GM12878 (cell line): ENCODE measurements around the gene OR2AE1. TPM values are rescaled to one million over a fixed set of nuclear protein-coding genes. Genes with fewer than 3 reads are reported as not detected.

ENCODE experiments used
- ATAC-seq: fragments of 200-7000 bp; cut with Tn5 transposase; 3 replicates; pipeline ENCODE4 v1.9.1; 2020; ENCODE audit warnings: mild to moderate bottlenecking, moderate library complexity
- BruUV-seq: library from RNA; stranded (reverse); fragments of 400-500 nt; replicated peaks from 2 replicates; lab custom pipeline; 2021; lab: Mats Ljungman, UMichigan
- CTCF ChIA-PET: fragments of 300-600 bp; sonication (Branson Sonifier 250); formaldehyde crosslinking; extraction: SDS; loops from one replicate; lab custom pipeline; 2021; ENCODE audit warnings: inconsistent platforms; lab: Yijun Ruan, JAX
- POLR2A ChIA-PET: fragments of 350-600 bp; formaldehyde crosslinking; extraction: SDS; loops from one replicate; lab custom pipeline; 2021; ENCODE audit warnings: inconsistent platforms; lab: Charles Lee
- RAD21 ChIA-PET: fragments of 300-600 bp; sonication (Branson Sonifier 250); formaldehyde crosslinking; loops from one replicate; lab custom pipeline; 2023; ENCODE audit warnings: antibody characterized with exemption; ENCODE audit not compliant: unreplicated experiment; lab: Charles Lee
- SMC1A ChIA-PET: fragments of 300-600 bp; sonication (Branson Sonifier 250); formaldehyde crosslinking; loops from one replicate; lab custom pipeline; 2023; ENCODE audit not compliant: unreplicated experiment, uncharacterized antibody; lab: Charles Lee
- DNase-seq: peaks from one replicate; pipeline ENCODE4 v3.0.0-alpha.2; 2011; ENCODE audit warnings: low read depth, low spot score
- FAIRE-seq: peaks from 3 replicates; lab custom pipeline; 2011; peaks lifted over from hg19 to GRCh38; lab: Jason Lieb, UNC
- H2AFZ ChIP-seq: 2 replicates; pipeline ENCODE4 v1.6.0; 2011; ENCODE audit warnings: low read depth, low read length, control low read depth; ENCODE audit not compliant: control insufficient read depth
- H3K27ac ChIP-seq: 2 replicates; pipeline ENCODE4 v1.5.1; 2011; ENCODE audit warnings: control low read depth; ENCODE audit not compliant: control insufficient read depth, insufficient read depth
- H3K27me3 ChIP-seq, 2 experiments: replicated peaks in 1 of 2; 2 replicates each; pipeline versions ENCODE4 v1.6.0 to v1.6.1; 2011; ENCODE audit warnings: low read length in 1 of 2; ENCODE audit not compliant: control insufficient read depth in 2 of 2, insufficient read depth in 2 of 2
- H3K36me3 ChIP-seq, 2 experiments: 2 replicates each; pipeline ENCODE4 v1.5.1; 2011; ENCODE audit warnings: low read length in 1 of 2; ENCODE audit not compliant: control insufficient read depth in 2 of 2, insufficient read depth in 2 of 2
- H3K4me1 ChIP-seq: 2 replicates; pipeline ENCODE4 v1.6.1; 2011; ENCODE audit warnings: mild to moderate bottlenecking, low read length, moderate library complexity, mixed read lengths; ENCODE audit not compliant: control insufficient read depth, insufficient read depth
- H3K4me2 ChIP-seq: 2 replicates; pipeline ENCODE4 v1.6.0; 2011; ENCODE audit warnings: control low read depth; ENCODE audit not compliant: control insufficient read depth, insufficient read depth
- H3K4me3 ChIP-seq: fragments of 200-600 bp; sonication (generic); 2 replicates; pipeline ENCODE4 v1.5.1; 2016
- H3K79me2 ChIP-seq: 2 replicates; pipeline ENCODE4 v1.6.0; 2011; ENCODE audit warnings: low read length; ENCODE audit not compliant: control insufficient read depth, insufficient read depth
- H3K9ac ChIP-seq: 2 replicates; pipeline ENCODE4 v1.8.0; 2011; ENCODE audit warnings: low read length, control low read depth, mixed read lengths; ENCODE audit not compliant: control insufficient read depth, insufficient read depth
- H3K9me3 ChIP-seq: replicated peaks from 3 replicates; pipeline ENCODE4 v1.5.1; 2011; ENCODE audit warnings: mild to moderate bottlenecking, low read length; ENCODE audit not compliant: control insufficient read depth, insufficient read depth
- H4K20me1 ChIP-seq: 2 replicates; pipeline ENCODE4 v1.6.0; 2011; ENCODE audit not compliant: control insufficient read depth, insufficient read depth
- BHLHE40 ChIP-seq, 2 experiments: fragments of 450-650 bp in 1 of 2; IDR thresholded peaks; 2 replicates each; pipeline ENCODE4 v1.6.1; 2011 to 2017; ENCODE audit warnings: low read depth in 2 of 2, borderline replicate concordance in 1 of 2, improper control_type of control experiment in 1 of 2, low read length in 1 of 2, mild to moderate bottlenecking in 1 of 2
- FOXK2 ChIP-seq: fragments of 450-650 bp; IDR thresholded peaks from 2 replicates; pipeline ENCODE4 v1.6.1; 2017; ENCODE audit warnings: mild to moderate bottlenecking, moderate library complexity
- GATAD2B ChIP-seq: fragments of 450-650 bp; conservative IDR thresholded peaks from 2 replicates; pipeline ENCODE4 v1.6.1; 2017; ENCODE audit warnings: low read depth, mild to moderate bottlenecking, moderate library complexity
- IKZF1 ChIP-seq: fragments of 450-650 bp; conservative IDR thresholded peaks from 2 replicates; pipeline ENCODE4 v1.6.1; 2017; ENCODE audit warnings: antibody characterized with exemption, mild to moderate bottlenecking
- IKZF2 ChIP-seq, 2 experiments: fragments of 450-650 bp; IDR thresholded peaks; 2 replicates each; pipeline ENCODE4 v1.6.1; 2017; ENCODE audit warnings: mild to moderate bottlenecking in 2 of 2, moderate library complexity in 2 of 2
- MTA2 ChIP-seq: fragments of 450-650 bp; IDR thresholded peaks from 2 replicates; pipeline ENCODE4 v1.6.1; 2016; ENCODE audit warnings: low read depth, mild to moderate bottlenecking, moderate library complexity
- ZSCAN29 ChIP-seq: fragments of 450-650 bp; IDR thresholded peaks from 2 replicates; pipeline ENCODE4 v1.6.1; 2017; ENCODE audit warnings: mild to moderate bottlenecking, moderate library complexity
- WGBS: methylation state at CpG from one replicate; pipeline ENCODE4 v1.1.6; 2016; ENCODE audit warnings: low lambda C conversion rate; ENCODE audit not compliant: insufficient replicate concordance, insufficient coverage; ENCODE audit errors: missing lambda C conversion rate; 5-methylcytosine and 5-hydroxymethylcytosine counted together
- in situ Hi-C: fragments of 300-500 bp; cut with MboI; formaldehyde crosslinking; loops from 9 replicates; pipeline ENCODE4 v1.14.3; 2018; ENCODE audit warnings: mixed read lengths
- intact Hi-C: fragments of 100-400 bp; cut with micrococcal nuclease; formaldehyde crosslinking; loops from one replicate; pipeline ENCODE4 v1.14.2; 2022; ENCODE audit not compliant: unreplicated experiment
- polyA plus RNA-seq, 11 experiments: library from polyadenylated mRNA; depleted of rRNA in 4 of 11; unstranded in 6 of 11; stranded (reverse) in 5 of 11; fragments of >200 nt; fragmentation: Nextera tagmentation in 4 of 11; fragmentation: Illumina TruSeq in 1 of 11; extraction: Ambion mirVana in 4 of 11; extraction: Trizol in 1 of 11; gene quantifications; 1 replicate in 1 of 11; 2 replicates in 10 of 11; pipeline versions ENCODE4 v1.2.1 to v1.2.3, GENCODE V29; 2011 to 2016; ENCODE audit warnings: inconsistent platforms in 2 of 11, missing spikeins in 2 of 11, low read depth in 1 of 11
- total RNA-seq, 4 experiments: library from RNA; depleted of rRNA in 3 of 4; stranded (reverse); fragments of >200 nt in 3 of 4; fragmentation: Illumina TruSeq in 1 of 4; extraction: Trizol in 1 of 4; gene quantifications; 2 replicates each; pipeline versions ENCODE4 v1.2.1 to v1.2.3, GENCODE V29; 2013 to 2021

OR2AE1 gene
- total and polyA plus RNA-seq, 10 of the 15 experiments (the other 5 are each of a cell fraction or from before 2014, with no cell fraction given), result 0.05 to 0.34 (median 0.18) TPM; not detected in 4

GRCh38 chr7:99840136-99840869 is 36.5 kb downstream of the OR2AE1 start:
- H3K27me3 ChIP-seq, result no peaks in the 10 kb centered on the region; a peak in 2 of 4 replicates
- no peaks in the 10 kb centered on the region for H3K9me3 ChIP-seq
- ChIA-PET RAD21 (interaction anchor here (0.8 to 1.1 kb wide), 3 partner anchors 72 to 367 kb away, joined by 3 read pairs; no protein-coding TSS in a partner anchor), SMC1A (interaction anchor here (1.5 to 2.4 kb wide), 5 partner anchors 9 to 367 kb away, joined by 3 to 6 read pairs (median 3); no protein-coding TSS in a partner anchor), POLR2A (interaction anchor here (1.4 to 2.0 kb wide), 2 partner anchors 10 to 79 kb away, joined by 4 to 5 read pairs; partner anchors contain the start of gene TRIM4), CTCF (interaction anchor here (0.6 to 1.2 kb wide), 5 partner anchors 11 to 405 kb away, joined by 3 to 4 read pairs (median 4); partner anchors contain the start of gene ZSCAN25)
- no peak overlapping the region for H3K27ac ChIP-seq
- FAIRE-seq, result no peak
- H3K4me2 ChIP-seq, result no peak overlapping the region
- H3K9ac ChIP-seq, result no peak overlapping the region
- H2AFZ ChIP-seq, result no peak overlapping the region
- H3K4me3 ChIP-seq, result no peak overlapping the region
- ATAC-seq, result no peak
- no peaks in the 10 kb centered on the region for H3K36me3 ChIP-seq
- intact Hi-C loops (no loop called here), in situ Hi-C loops (no loop called here)
- DNase-seq, result no peak
- no peaks in the 10 kb centered on the region for H4K20me1 ChIP-seq
- 47% methylated on average over 3 of the region's 3 CpGs for WGBS
- H3K79me2 ChIP-seq, result no peaks in the 10 kb centered on the region
- BruUV-seq, result no TSS peak
- no peak for TF ChIP-seq ZSCAN29
- TF ChIP-seq IKZF1, result 0 out of 2 replicates have a peak, but pooled peaks have one; percentile 29
- TF ChIP-seq IKZF2 (IDR thresholded peaks at IDR 0.05), result peak; percentile 22 to 29; a peak in 2 of 4 replicates
- peak; percentile 30; the same call in 1 of the 2 replicates for TF ChIP-seq MTA2
- peak in 1 of 2 experiments; percentile 42; a peak in 1 of 4 replicates for TF ChIP-seq BHLHE40 (IDR thresholded peaks at IDR 0.05; ENCODE audit: borderline replicate concordance in 1 of 2, low read depth in 2 of 2, low read length in 1 of 2)
- no peak for TF ChIP-seq FOXK2
- TF ChIP-seq GATAD2B, result no peak
- no peaks in the 10 kb centered on the region for H3K4me1 ChIP-seq
